Gastrocnemius medialis (tissue), 4 donors: Measurements from ENCODE around the gene C4orf50. TPM values are rescaled to one million over a fixed set of nuclear protein-coding genes. Genes with fewer than 3 reads are reported as not detected.

Source experiments
- ATAC-seq, 2 donors: fragments of 150-250 bp; one replicate each; pipeline ENCODE4 v1.9.1; 2016
- DNase-seq, 2 donors: peaks; one replicate each; pipeline ENCODE4 v3.0.0-alpha.2; 2019
- H3K27ac ChIP-seq, 4 donors: fragments of 200-600 bp; sonication (generic); 1 replicate in 1 of 4; 2 replicates in 3 of 4; pipeline ENCODE4 v1.5.1; 2016 to 2018; ENCODE audit warnings: mild to moderate bottlenecking in 2 of 4, moderate library complexity in 1 of 4
- H3K27me3 ChIP-seq, 3 donors: fragments of 200-600 bp; sonication (generic) in 2 of 3; 1 replicate in 1 of 3; 2 replicates in 2 of 3; pipeline versions ENCODE4 v1.5.1 to v1.6.0; 2016 to 2019; ENCODE audit warnings: mild to moderate bottlenecking in 1 of 3, moderate library complexity in 1 of 3
- H3K36me3 ChIP-seq, 2 donors: fragments of 200-600 bp; sonication (generic) in 1 of 2; one replicate each; pipeline ENCODE4 v1.5.1; 2017 to 2018
- H3K4me1 ChIP-seq, 2 donors: fragments of 200-600 bp; sonication (generic) in 1 of 2; one replicate each; pipeline ENCODE4 v1.5.1; 2016 to 2017; ENCODE audit warnings: mild to moderate bottlenecking in 2 of 2
- H3K4me3 ChIP-seq, 4 donors: fragments of 200-600 bp; sonication (generic) in 3 of 4; 1 replicate in 1 of 4; 2 replicates in 3 of 4; pipeline ENCODE4 v1.5.1; 2016 to 2019; ENCODE audit warnings: mild to moderate bottlenecking in 2 of 4
- H3K9me3 ChIP-seq, 3 donors: fragments of 200-600 bp; sonication (generic) in 2 of 3; 1 replicate in 1 of 3; 2 replicates in 2 of 3; pipeline ENCODE4 v1.5.1; 2016 to 2019
- CTCF ChIP-seq, 5 experiments: fragments of 450-650 bp in 3 of 5; fragments of 200-600 bp in 2 of 5; sonication (generic) in 2 of 5; IDR thresholded peaks in 4 of 5; conservative IDR thresholded peaks in 1 of 5; 1 replicate in 4 of 5; 2 replicates in 1 of 5; pipeline ENCODE4 v1.5.1; 2016 to 2019; ENCODE audit warnings: antibody characterized with exemption in 5 of 5, mild to moderate bottlenecking in 3 of 5, moderate library complexity in 3 of 5
- POLR2A ChIP-seq, 2 donors: fragments of 450-650 bp; IDR thresholded peaks; one replicate each; pipeline ENCODE4 v1.6.1; 2017; ENCODE audit warnings: antibody characterized with exemption in 2 of 2, mild to moderate bottlenecking in 2 of 2, moderate library complexity in 2 of 2
- in situ Hi-C, 4 donors: fragments of 200-750 bp; cut with MboI; loops; one replicate each; pipeline versions ENCODE4 v1.15.0 to v1.8.0; 2017; ENCODE audit warnings: low sequenced_read_pairs in 4 of 4
- intact Hi-C: fragments of 100-400 bp; cut with DNase I; formaldehyde crosslinking; loops from one replicate; pipeline ENCODE4 v1.15.1; 2023; ENCODE audit warnings: low total_unique reads
- total RNA-seq, 4 donors: library from RNA; depleted of rRNA; stranded (reverse); fragments of >200 nt; gene quantifications; one replicate each; pipeline versions ENCODE4 v1.1.0 to v1.2.3, GENCODE V29; 2016

The C4orf50 gene
- total RNA-seq, 4 donors from 2014 or later = 0.03 TPM; not detected in 3

GRCh38 chr4:5976431-5976830 is 41.8 kb downstream of the C4orf50 start:
- in situ Hi-C loops (no loop called here), intact Hi-C loops (no loop called here)
- H3K4me1 ChIP-seq = no peaks in the 10 kb centered on the region
- no peaks in the 10 kb centered on the region for H3K9me3 ChIP-seq
- no peaks in the 10 kb centered on the region for H3K36me3 ChIP-seq
- no peak overlapping the region for H3K27ac ChIP-seq
- DNase-seq (no peak), ATAC-seq (no peak)
- no peak overlapping the region for H3K4me3 ChIP-seq
- H3K27me3 ChIP-seq = peaks cover 0 to 12% (median under 1%) of the 10 kb centered on the region in 3 donors
- TF ChIP-seq POLR2A (IDR thresholded peaks at IDR 0.05) = no peak
- no peak for TF ChIP-seq CTCF (IDR thresholded peaks at IDR 0.05 in 4 of 5, conservative IDR thresholded peaks at IDR 0.05 in 1 of 5)

- TF ChIP-seq POLR2A (IDR thresholded peaks at IDR 0.05) = no peak
- no peak for TF ChIP-seq CTCF (IDR thresholded peaks at IDR 0.05 in 4 of 5, conservative IDR thresholded peaks at IDR 0.05 in 1 of 5)
- H3K4me3 ChIP-seq = no peak overlapping the region
- no peaks in the 10 kb centered on the region for H3K4me1 ChIP-seq
- in situ Hi-C loops = no loop called here
- intact Hi-C loops = no loop called here
- H3K9me3 ChIP-seq = no peaks in the 10 kb centered on the region
- no peak overlapping the region for H3K27ac ChIP-seq
- no peak for DNase-seq
- no peak for ATAC-seq
- peaks cover 0 to 11% (median 3%) of the 10 kb centered on the region in 3 donors for H3K27me3 ChIP-seq
- H3K36me3 ChIP-seq = no peaks in the 10 kb centered on the region
Measured at GRCh38 chr4:5974321-5974720, 43.9 kb downstream of the C4orf50 start.

- in situ Hi-C loops = no loop called here
- intact Hi-C loops = no loop called here
- no peaks in the 10 kb centered on the region for H3K9me3 ChIP-seq
- ATAC-seq (no peak), DNase-seq (no peak)
- H3K4me1 ChIP-seq = no peaks in the 10 kb centered on the region
- no peak overlapping the region for H3K27ac ChIP-seq
- H3K4me3 ChIP-seq = no peak overlapping the region
- no peak for TF ChIP-seq CTCF (IDR thresholded peaks at IDR 0.05 in 4 of 5, conservative IDR thresholded peaks at IDR 0.05 in 1 of 5)
- TF ChIP-seq POLR2A (IDR thresholded peaks at IDR 0.05) = no peak
- no peaks in the 10 kb centered on the region for H3K36me3 ChIP-seq
- H3K27me3 ChIP-seq = peaks cover 0 to 10% (median 3%) of the 10 kb centered on the region in 3 donors
Measured at GRCh38 chr4:5973486-5974220, 44.6 kb downstream of the C4orf50 start.

- H3K4me3 ChIP-seq = no peak overlapping the region
- H3K4me1 ChIP-seq = no peaks in the 10 kb centered on the region
- TF ChIP-seq POLR2A (IDR thresholded peaks at IDR 0.05) = no peak
- no peak for TF ChIP-seq CTCF (IDR thresholded peaks at IDR 0.05 in 4 of 5, conservative IDR thresholded peaks at IDR 0.05 in 1 of 5)
- peaks cover 0 to 7% (median 3%) of the 10 kb centered on the region in 3 donors for H3K27me3 ChIP-seq
- DNase-seq (no peak), ATAC-seq (no peak)
- in situ Hi-C loops = no loop called here
- intact Hi-C loops = no loop called here
- H3K9me3 ChIP-seq = no peaks in the 10 kb centered on the region
- no peaks in the 10 kb centered on the region for H3K36me3 ChIP-seq
- H3K27ac ChIP-seq = no peak overlapping the region
Measured at GRCh38 chr4:5973033-5973432, 45.2 kb downstream of the C4orf50 start.
